ENCODE data around the gene BMP5.
A peak's percentile ranks its signal among the peaks of the same experiment; 100 is the strongest.

The BMP5 gene

GRCh38 chr6:55875400-55875799, at the start of gene BMP5:
BMP5 (minus strand) TSS chr6:55875590; CDS start chr6:55874865, 725 bp downstream.
- no peaks in the 10 kb centered on the region for H3K36me3 Mint-ChIP-seq (ENCODE audit: low read depth)
- H3K9me3 Mint-ChIP-seq, result no peaks in the 10 kb centered on the region
- no peaks in the 10 kb centered on the region for H3K27me3 Mint-ChIP-seq (ENCODE audit: low read depth)
- H3K4me3 Mint-ChIP-seq, result peak within 1 kb of the TSS; percentile 82 to 84 (median 83)
- TF ChIP-seq CTCF (IDR thresholded peaks at IDR 0.05; ENCODE audit: unreplicated experiment in 3 of 3), result no peak
- H3K27ac Mint-ChIP-seq, result peak within 1 kb of the TSS; percentile 25 to 83 (median 71)
- peaks cover 14% of the 10 kb centered on the region for H3K4me1 Mint-ChIP-seq

GRCh38 chr6:55922406-55922805, 47.0 kb upstream of the BMP5 start:
- H3K36me3 Mint-ChIP-seq (ENCODE audit: low read depth), result no peaks in the 10 kb centered on the region
- H3K9me3 Mint-ChIP-seq, result peaks cover 6% of the 10 kb centered on the region
- H3K27ac Mint-ChIP-seq, result no peak overlapping the region
- no peak overlapping the region for H3K4me3 Mint-ChIP-seq
- no peaks in the 10 kb centered on the region for H3K27me3 Mint-ChIP-seq (ENCODE audit: low read depth)
- H3K4me1 Mint-ChIP-seq, result peaks cover 6% of the 10 kb centered on the region
- TF ChIP-seq CTCF (IDR thresholded peaks at IDR 0.05; ENCODE audit: unreplicated experiment in 3 of 3), result no peak

GRCh38 chr6:55919716-55920308, 44.4 kb upstream of the BMP5 start:
- H3K4me1 Mint-ChIP-seq, result peaks cover 6% of the 10 kb centered on the region
- TF ChIP-seq CTCF (IDR thresholded peaks at IDR 0.05; ENCODE audit: unreplicated experiment in 3 of 3), result no peak

GRCh38 chr6:55918639-55919038, 43.2 kb upstream of the BMP5 start:
- Mint-ChIP-seq H3K4me3 (no peak overlapping the region), H3K4me1 (peaks cover 6% of the 10 kb centered on the region), H3K27me3 (ENCODE audit: low read depth) (no peaks in the 10 kb centered on the region), H3K9me3 (no peaks in the 10 kb centered on the region), H3K36me3 (ENCODE audit: low read depth) (no peaks in the 10 kb centered on the region), H3K27ac (no peak overlapping the region)
- TF ChIP-seq CTCF (IDR thresholded peaks at IDR 0.05; ENCODE audit: unreplicated experiment in 3 of 3), result no peak

More at GRCh38 chr6:55919716-55920308, 44.4 kb upstream of the BMP5 start:
- Mint-ChIP-seq H3K9me3 (peaks cover 3% of the 10 kb centered on the region), H3K36me3 (ENCODE audit: low read depth) (no peaks in the 10 kb centered on the region), H3K27ac (no peak overlapping the region), H3K4me3 (no peak overlapping the region), H3K27me3 (ENCODE audit: low read depth) (no peaks in the 10 kb centered on the region)

GRCh38 chr6:55917751-55918415, 42.5 kb upstream of the BMP5 start:
- Mint-ChIP-seq H3K4me3 (no peak overlapping the region), H3K36me3 (ENCODE audit: low read depth) (no peaks in the 10 kb centered on the region), H3K27me3 (ENCODE audit: low read depth) (no peaks in the 10 kb centered on the region), H3K9me3 (no peaks in the 10 kb centered on the region), H3K4me1 (peaks cover 6% of the 10 kb centered on the region), H3K27ac (peak overlapping the region; percentile 21 to 73 (median 40))
- no peak for TF ChIP-seq CTCF (IDR thresholded peaks at IDR 0.05; ENCODE audit: unreplicated experiment in 3 of 3)

GRCh38 chr6:55916188-55916587, 40.8 kb upstream of the BMP5 start:
- H3K4me1 Mint-ChIP-seq, result peaks cover 6% of the 10 kb centered on the region
- H3K36me3 Mint-ChIP-seq (ENCODE audit: low read depth), result no peaks in the 10 kb centered on the region
- peaks cover 9% of the 10 kb centered on the region for H3K9me3 Mint-ChIP-seq
- TF ChIP-seq CTCF (IDR thresholded peaks at IDR 0.05; ENCODE audit: unreplicated experiment in 3 of 3), result no peak
- no peaks in the 10 kb centered on the region for H3K27me3 Mint-ChIP-seq (ENCODE audit: low read depth)
- H3K4me3 Mint-ChIP-seq, result no peak overlapping the region
- no peak overlapping the region for H3K27ac Mint-ChIP-seq
